Breast epithelium (tissue), 3 donors: ENCODE results near the gene STXBP2.

ENCODE experiments used
- POLR2A ChIP-seq: fragments of 450-650 bp; IDR thresholded peaks from one replicate; pipeline ENCODE4 v1.6.1; 2016; ENCODE audit warnings: antibody characterized with exemption, mild to moderate bottlenecking, moderate library complexity
- POLR2AphosphoS5 ChIP-seq, 3 donors: sonication (generic); formaldehyde crosslinking; IDR thresholded peaks; one replicate each; pipeline ENCODE4 v1.6.1; 2017; ENCODE audit warnings: antibody characterized with exemption in 3 of 3
- TF ChIP-seq, protein P1 (sequence below), 3 donors: fragments of 450-650 bp; IDR thresholded peaks; one replicate each; pipeline ENCODE4 v1.5.1; 2016 to 2017; ENCODE audit warnings: antibody characterized with exemption in 3 of 3, mild to moderate bottlenecking in 3 of 3, moderate library complexity in 3 of 3

DNA sequence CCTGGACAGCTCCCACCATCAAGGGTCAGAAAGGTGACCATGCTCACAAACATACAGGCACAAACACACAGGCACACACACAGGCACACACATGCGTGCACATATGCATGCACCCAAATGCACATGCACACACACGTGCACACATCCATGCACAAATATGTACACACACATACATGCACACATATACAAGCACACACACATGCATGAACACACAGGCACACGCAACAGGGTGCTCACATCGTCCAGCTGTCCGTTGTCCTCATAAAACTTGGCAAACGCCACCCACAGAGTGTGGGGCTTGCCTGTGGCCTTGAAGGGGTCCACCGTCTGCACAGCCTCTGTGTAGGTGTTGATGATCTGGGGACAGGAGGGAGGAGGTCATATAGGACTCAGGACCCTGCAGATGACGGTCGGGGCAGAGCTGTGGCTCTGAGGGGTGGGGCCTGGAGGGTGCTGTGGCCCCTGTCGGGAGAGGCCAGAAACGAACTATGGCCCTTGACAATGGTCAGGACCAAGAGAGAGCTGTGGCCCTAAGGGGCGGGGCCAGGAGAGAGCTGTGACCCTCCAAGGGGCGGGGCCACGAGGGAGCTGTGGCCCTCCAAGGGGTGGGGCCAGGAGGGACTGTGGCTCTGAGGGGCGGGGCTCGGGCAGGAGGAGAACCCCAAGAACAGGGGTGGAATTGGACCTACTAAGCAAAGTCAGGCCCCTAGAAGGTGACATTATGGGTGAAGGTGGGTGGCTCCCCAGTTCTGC is 13.8 kb upstream of the STXBP2 start:
- TF ChIP-seq, protein P1, sequence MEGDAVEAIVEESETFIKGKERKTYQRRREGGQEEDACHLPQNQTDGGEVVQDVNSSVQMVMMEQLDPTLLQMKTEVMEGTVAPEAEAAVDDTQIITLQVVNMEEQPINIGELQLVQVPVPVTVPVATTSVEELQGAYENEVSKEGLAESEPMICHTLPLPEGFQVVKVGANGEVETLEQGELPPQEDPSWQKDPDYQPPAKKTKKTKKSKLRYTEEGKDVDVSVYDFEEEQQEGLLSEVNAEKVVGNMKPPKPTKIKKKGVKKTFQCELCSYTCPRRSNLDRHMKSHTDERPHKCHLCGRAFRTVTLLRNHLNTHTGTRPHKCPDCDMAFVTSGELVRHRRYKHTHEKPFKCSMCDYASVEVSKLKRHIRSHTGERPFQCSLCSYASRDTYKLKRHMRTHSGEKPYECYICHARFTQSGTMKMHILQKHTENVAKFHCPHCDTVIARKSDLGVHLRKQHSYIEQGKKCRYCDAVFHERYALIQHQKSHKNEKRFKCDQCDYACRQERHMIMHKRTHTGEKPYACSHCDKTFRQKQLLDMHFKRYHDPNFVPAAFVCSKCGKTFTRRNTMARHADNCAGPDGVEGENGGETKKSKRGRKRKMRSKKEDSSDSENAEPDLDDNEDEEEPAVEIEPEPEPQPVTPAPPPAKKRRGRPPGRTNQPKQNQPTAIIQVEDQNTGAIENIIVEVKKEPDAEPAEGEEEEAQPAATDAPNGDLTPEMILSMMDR (IDR thresholded peaks at IDR 0.05) = no peak
- TF ChIP-seq POLR2AphosphoS5 (IDR thresholded peaks at IDR 0.05) (no peak), POLR2A (no peak)
